HepG2 (cell line): ENCODE measurements around the gene TNFAIP1.

Source experiments
- DNMT3B ChIP-seq: conservative IDR thresholded peaks from 2 replicates; pipeline ENCODE4 v1.6.1; 2016; ENCODE audit warnings: missing biosample characterization, control low read depth
- HNRNPK ChIP-seq: fragments of 200-400 bp; formaldehyde crosslinking; IDR thresholded peaks from 2 replicates; pipeline ENCODE4 v1.6.1; 2018; ENCODE audit warnings: low read length, low read depth, moderate library complexity, mild to moderate bottlenecking; ENCODE audit not compliant: poor library complexity, severe bottlenecking
- NFYB ChIP-seq: sonication (generic); formaldehyde crosslinking; IDR thresholded peaks from 2 replicates; pipeline ENCODE4 v1.4.0; 2020; ENCODE audit warnings: missing genetic modification reagents
- RAD21 ChIP-seq: fragments of 450-650 bp; formaldehyde crosslinking; IDR thresholded peaks from 2 replicates; pipeline ENCODE4 v1.5.0; 2020; ENCODE audit warnings: mild to moderate bottlenecking
- SIX1 ChIP-seq: sonication (generic); formaldehyde crosslinking; IDR thresholded peaks from 2 replicates; pipeline ENCODE4 v1.4.0; 2020; ENCODE audit warnings: missing genetic modification reagents, borderline replicate concordance
- TBX2 ChIP-seq: sonication (generic); formaldehyde crosslinking; IDR thresholded peaks from 2 replicates; pipeline ENCODE4 v1.5.0; 2020; ENCODE audit warnings: missing genetic modification reagents, mild to moderate bottlenecking, borderline replicate concordance
- ZBTB21 ChIP-seq: sonication (generic); formaldehyde crosslinking; IDR thresholded peaks from 2 replicates; pipeline ENCODE4 v1.4.0; 2020; ENCODE audit warnings: missing genetic modification reagents
- ZNF274 ChIP-seq: sonication (generic); formaldehyde crosslinking; IDR thresholded peaks from 2 replicates; pipeline ENCODE4 v1.5.1; 2020; ENCODE audit warnings: mild to moderate bottlenecking, missing genetic modification reagents
- ZZZ3 ChIP-seq: sonication (generic); formaldehyde crosslinking; IDR thresholded peaks from 2 replicates; pipeline ENCODE4 v1.4.0; 2020; ENCODE audit warnings: missing genetic modification reagents, mild to moderate bottlenecking, borderline replicate concordance
- TF ChIP-seq, protein P1 (sequence below): sonication (generic); formaldehyde crosslinking; IDR thresholded peaks from 2 replicates; pipeline ENCODE4 v1.4.0; 2020; ENCODE audit warnings: missing genetic modification reagents
- TF ChIP-seq, protein P2 (sequence below): fragments of 450-650 bp; IDR thresholded peaks from 2 replicates; pipeline ENCODE4 v1.6.1; 2016
- TF ChIP-seq, protein P3 (sequence below): sonication (generic); formaldehyde crosslinking; IDR thresholded peaks from 2 replicates; pipeline ENCODE4 v1.5.0; 2020; ENCODE audit warnings: mild to moderate bottlenecking, missing genetic modification reagents, moderate library complexity
- TF ChIP-seq, protein P4 (sequence below): sonication (generic); formaldehyde crosslinking; conservative IDR thresholded peaks from 2 replicates; pipeline ENCODE4 v1.4.0; 2020; ENCODE audit warnings: missing genetic modification reagents

DNA sequence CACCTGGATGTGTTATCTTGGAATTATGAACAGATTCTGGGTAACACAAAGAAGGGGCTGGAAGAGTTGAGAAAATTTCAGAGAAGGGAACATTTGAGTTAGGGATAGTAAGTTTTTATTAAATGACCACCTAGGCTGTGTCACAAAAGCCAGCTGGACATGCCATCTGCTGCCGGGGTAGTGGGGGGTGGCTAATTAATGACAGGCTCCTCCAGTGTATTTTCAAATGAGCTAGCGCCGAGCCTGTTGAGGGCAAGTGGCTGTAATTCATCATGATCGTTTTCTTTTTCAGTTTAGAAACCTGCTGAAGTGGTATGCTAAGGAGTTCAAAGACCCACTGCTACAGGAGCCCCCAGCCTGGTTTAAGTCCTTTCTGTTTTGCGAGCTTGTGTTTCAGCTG lies 10.3 kb upstream of the TNFAIP1 start:
- TF ChIP-seq, protein P1, sequence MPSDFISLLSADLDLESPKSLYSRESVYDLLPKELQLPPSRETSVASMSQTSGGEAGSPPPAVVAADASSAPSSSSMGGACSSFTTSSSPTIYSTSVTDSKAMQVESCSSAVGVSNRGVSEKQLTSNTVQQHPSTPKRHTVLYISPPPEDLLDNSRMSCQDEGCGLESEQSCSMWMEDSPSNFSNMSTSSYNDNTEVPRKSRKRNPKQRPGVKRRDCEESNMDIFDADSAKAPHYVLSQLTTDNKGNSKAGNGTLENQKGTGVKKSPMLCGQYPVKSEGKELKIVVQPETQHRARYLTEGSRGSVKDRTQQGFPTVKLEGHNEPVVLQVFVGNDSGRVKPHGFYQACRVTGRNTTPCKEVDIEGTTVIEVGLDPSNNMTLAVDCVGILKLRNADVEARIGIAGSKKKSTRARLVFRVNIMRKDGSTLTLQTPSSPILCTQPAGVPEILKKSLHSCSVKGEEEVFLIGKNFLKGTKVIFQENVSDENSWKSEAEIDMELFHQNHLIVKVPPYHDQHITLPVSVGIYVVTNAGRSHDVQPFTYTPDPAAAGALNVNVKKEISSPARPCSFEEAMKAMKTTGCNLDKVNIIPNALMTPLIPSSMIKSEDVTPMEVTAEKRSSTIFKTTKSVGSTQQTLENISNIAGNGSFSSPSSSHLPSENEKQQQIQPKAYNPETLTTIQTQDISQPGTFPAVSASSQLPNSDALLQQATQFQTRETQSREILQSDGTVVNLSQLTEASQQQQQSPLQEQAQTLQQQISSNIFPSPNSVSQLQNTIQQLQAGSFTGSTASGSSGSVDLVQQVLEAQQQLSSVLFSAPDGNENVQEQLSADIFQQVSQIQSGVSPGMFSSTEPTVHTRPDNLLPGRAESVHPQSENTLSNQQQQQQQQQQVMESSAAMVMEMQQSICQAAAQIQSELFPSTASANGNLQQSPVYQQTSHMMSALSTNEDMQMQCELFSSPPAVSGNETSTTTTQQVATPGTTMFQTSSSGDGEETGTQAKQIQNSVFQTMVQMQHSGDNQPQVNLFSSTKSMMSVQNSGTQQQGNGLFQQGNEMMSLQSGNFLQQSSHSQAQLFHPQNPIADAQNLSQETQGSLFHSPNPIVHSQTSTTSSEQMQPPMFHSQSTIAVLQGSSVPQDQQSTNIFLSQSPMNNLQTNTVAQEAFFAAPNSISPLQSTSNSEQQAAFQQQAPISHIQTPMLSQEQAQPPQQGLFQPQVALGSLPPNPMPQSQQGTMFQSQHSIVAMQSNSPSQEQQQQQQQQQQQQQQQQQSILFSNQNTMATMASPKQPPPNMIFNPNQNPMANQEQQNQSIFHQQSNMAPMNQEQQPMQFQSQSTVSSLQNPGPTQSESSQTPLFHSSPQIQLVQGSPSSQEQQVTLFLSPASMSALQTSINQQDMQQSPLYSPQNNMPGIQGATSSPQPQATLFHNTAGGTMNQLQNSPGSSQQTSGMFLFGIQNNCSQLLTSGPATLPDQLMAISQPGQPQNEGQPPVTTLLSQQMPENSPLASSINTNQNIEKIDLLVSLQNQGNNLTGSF (CRISPR knock-in tag): no peak
- no peak for TF ChIP-seq ZNF274 (CRISPR knock-in tag)
- TF ChIP-seq, protein P2, sequence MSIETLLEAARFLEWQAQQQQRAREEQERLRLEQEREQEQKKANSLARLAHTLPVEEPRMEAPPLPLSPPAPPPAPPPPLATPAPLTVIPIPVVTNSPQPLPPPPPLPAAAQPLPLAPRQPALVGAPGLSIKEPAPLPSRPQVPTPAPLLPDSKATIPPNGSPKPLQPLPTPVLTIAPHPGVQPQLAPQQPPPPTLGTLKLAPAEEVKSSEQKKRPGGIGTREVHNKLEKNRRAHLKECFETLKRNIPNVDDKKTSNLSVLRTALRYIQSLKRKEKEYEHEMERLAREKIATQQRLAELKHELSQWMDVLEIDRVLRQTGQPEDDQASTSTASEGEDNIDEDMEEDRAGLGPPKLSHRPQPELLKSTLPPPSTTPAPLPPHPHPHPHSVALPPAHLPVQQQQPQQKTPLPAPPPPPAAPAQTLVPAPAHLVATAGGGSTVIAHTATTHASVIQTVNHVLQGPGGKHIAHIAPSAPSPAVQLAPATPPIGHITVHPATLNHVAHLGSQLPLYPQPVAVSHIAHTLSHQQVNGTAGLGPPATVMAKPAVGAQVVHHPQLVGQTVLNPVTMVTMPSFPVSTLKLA: no peak
- TF ChIP-seq RAD21 (CRISPR knock-in tag): no peak
- no peak for TF ChIP-seq SIX1 (CRISPR knock-in tag)
- no peak for TF ChIP-seq ZBTB21 (CRISPR knock-in tag)
- TF ChIP-seq TBX2 (CRISPR knock-in tag): no peak
- TF ChIP-seq, protein P3, sequence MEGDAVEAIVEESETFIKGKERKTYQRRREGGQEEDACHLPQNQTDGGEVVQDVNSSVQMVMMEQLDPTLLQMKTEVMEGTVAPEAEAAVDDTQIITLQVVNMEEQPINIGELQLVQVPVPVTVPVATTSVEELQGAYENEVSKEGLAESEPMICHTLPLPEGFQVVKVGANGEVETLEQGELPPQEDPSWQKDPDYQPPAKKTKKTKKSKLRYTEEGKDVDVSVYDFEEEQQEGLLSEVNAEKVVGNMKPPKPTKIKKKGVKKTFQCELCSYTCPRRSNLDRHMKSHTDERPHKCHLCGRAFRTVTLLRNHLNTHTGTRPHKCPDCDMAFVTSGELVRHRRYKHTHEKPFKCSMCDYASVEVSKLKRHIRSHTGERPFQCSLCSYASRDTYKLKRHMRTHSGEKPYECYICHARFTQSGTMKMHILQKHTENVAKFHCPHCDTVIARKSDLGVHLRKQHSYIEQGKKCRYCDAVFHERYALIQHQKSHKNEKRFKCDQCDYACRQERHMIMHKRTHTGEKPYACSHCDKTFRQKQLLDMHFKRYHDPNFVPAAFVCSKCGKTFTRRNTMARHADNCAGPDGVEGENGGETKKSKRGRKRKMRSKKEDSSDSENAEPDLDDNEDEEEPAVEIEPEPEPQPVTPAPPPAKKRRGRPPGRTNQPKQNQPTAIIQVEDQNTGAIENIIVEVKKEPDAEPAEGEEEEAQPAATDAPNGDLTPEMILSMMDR (CRISPR knock-in tag): no peak
- no peak for TF ChIP-seq DNMT3B (CRISPR knock-in tag)
- TF ChIP-seq NFYB (CRISPR knock-in tag): no peak
- no peak for TF ChIP-seq ZZZ3 (CRISPR knock-in tag)
- TF ChIP-seq HNRNPK: no peak
- TF ChIP-seq, protein P4, sequence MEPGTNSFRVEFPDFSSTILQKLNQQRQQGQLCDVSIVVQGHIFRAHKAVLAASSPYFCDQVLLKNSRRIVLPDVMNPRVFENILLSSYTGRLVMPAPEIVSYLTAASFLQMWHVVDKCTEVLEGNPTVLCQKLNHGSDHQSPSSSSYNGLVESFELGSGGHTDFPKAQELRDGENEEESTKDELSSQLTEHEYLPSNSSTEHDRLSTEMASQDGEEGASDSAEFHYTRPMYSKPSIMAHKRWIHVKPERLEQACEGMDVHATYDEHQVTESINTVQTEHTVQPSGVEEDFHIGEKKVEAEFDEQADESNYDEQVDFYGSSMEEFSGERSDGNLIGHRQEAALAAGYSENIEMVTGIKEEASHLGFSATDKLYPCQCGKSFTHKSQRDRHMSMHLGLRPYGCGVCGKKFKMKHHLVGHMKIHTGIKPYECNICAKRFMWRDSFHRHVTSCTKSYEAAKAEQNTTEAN: no peak
